ENCODE measurements around the gene TUFM.
"Not testable (repeated sequence)": the region's sequence is repeated elsewhere in the genome, so short reads cannot be mapped to it uniquely, and the experiment has no call there.

Gene TUFM

DNA sequence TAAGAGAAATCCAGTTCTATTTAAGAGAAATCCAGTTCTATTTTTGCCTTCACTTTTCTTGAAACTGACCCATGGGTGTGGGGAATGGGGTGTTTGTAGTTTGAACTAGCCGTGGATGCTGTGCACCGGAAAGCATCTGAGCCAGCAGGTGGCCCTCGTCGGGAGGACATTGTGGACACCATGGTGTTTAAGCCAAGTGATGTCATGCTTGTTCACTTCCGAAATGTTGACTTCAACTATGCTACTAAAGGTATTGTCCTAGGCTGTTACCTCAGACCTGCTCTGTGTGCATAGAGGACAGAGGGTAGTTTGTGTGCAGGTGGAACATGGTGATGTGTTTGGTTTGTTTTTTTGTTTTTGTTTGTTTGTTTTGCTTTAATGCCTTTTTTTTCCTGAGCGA, 20.0 kb downstream of the TUFM start:
- Mint-ChIP-seq H3K27me3 (no peaks in the 10 kb centered on the region), H3K36me3 (ENCODE audit: insufficient read depth) (peaks cover 77% of the 10 kb centered on the region), H3K4me1 (peaks cover 38% of the 10 kb centered on the region), H3K9me3 (no peaks in the 10 kb centered on the region), H3K4me3 (peak overlapping the region; percentile 43), H3K27ac (ENCODE audit: low read depth) (peak overlapping the region; percentile 82)
- ATAC-seq (replicated peaks; ENCODE audit: extremely low read depth, poor library complexity, severe bottlenecking) (no peak), DNase-seq (ENCODE audit: low spot score in 2 of 2) (no peak)

DNA sequence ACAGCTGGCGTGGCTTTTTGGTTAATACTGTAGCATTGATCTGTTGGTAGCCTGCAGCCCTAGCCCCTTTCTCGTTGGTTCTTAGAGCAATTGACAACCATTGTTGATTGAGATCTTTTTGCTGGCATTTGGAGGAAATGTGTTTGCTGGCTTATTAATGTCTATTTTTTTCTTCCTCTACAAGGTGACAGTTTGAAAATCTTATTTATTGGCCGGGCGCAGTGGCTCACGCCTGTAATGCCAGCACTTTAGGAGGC, 21.5 kb downstream of the TUFM start:
- Mint-ChIP-seq H3K36me3 (ENCODE audit: insufficient read depth) (peaks cover 68% of the 10 kb centered on the region), H3K27me3 (no peaks in the 10 kb centered on the region), H3K4me1 (peaks cover 32% of the 10 kb centered on the region), H3K9me3 (no peaks in the 10 kb centered on the region), H3K27ac (ENCODE audit: low read depth) (peak overlapping the region; percentile 99), H3K4me3 (peak overlapping the region; percentile 96)
- no peak for ATAC-seq (replicated peaks; ENCODE audit: extremely low read depth, poor library complexity, severe bottlenecking)
- no peak for DNase-seq (ENCODE audit: low spot score in 2 of 2)

DNA sequence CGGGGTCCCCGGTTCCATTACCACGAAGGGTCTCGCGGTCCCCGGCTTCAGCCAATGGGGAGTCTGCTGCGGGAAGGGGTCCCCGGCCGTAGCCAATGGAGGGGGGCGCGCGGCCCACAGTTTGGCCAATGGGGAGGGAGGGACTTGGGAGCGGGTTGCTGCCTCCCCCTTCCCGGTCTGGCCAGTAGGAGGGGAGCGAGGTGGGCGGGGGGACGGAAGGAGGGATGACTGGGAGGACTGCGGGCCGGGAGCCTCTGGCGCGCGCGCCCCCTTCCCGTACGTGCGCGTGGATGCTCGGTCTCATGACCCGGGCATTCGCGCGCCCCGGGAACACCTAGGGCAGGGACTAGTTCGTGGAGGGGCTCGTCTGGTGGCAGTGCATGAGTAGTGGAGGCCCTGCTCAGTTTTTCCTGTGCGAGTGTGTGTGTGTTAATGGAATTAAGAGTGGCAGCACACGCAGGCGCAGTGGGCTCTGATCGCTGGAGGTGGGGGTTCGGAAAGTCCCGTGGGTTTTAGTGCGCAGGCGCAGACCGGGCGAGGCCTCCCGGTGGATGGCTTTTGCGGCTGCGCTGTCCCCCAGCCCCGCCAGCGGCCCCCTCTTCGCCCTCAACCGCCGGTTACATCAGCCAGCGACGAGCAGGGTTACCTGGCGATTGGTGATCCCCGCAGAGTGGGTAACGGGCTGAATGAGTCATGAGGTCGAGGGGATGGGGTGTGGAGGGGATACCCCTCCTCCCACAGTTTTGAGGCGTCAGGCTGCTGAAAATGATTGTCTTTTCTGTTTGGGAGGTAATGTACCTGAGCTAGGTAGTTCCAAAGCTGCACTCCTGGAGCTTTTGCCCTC, 22.1 kb downstream of the TUFM start:
- Mint-ChIP-seq H3K27ac (ENCODE audit: low read depth) (peak overlapping the region; percentile 99), H3K9me3 (no peaks in the 10 kb centered on the region), H3K36me3 (ENCODE audit: insufficient read depth) (peaks cover 62% of the 10 kb centered on the region), H3K27me3 (no peaks in the 10 kb centered on the region), H3K4me1 (peaks cover 32% of the 10 kb centered on the region), H3K4me3 (peak overlapping the region; percentile 96)
- peak; percentile 53 for ATAC-seq (replicated peaks; ENCODE audit: extremely low read depth, poor library complexity, severe bottlenecking)
- peak; percentile 89 to 93 for DNase-seq (ENCODE audit: low spot score in 2 of 2)

DNA sequence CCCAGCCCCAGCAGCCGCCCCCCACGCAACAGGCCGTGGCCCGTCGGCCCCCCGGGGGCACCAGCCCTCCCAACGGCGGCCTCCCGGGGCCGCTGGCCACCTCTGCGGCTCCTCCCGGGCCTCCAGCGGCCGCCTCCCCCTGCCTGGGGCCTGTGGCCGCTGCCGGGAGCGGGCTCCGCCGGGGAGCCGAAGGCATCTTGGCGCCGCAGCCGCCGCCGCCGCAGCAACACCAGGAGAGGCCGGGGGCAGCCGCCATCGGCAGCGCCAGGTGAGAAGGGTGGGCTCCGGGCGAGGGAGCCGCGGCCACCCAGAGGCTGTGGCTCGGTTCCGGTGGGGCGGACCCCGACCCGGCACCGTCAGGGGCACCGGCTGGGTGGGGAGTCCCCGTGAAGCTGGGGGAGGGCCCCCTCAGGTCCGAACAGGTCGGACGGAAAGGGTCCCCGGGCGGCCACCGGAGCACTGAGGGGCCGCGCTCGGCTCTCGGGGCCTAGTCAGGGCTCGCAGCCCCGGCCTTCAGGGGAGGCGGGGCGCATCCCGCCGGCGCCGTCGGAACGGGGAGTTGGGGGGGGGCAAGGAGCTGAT, 22.8 kb downstream of the TUFM start:
- no peaks in the 10 kb centered on the region for H3K27me3 Mint-ChIP-seq
- peaks cover 56% of the 10 kb centered on the region for H3K36me3 Mint-ChIP-seq (ENCODE audit: insufficient read depth)
- peak overlapping the region; percentile 96 for H3K4me3 Mint-ChIP-seq
- DNase-seq (ENCODE audit: low spot score in 2 of 2) (peak in 1 of 2 donors; percentile 41), ATAC-seq (replicated peaks; ENCODE audit: extremely low read depth, poor library complexity, severe bottlenecking) (peak; percentile 16)
- peaks cover 32% of the 10 kb centered on the region for H3K4me1 Mint-ChIP-seq
- H3K27ac Mint-ChIP-seq (ENCODE audit: low read depth): peak overlapping the region; percentile 99
- H3K9me3 Mint-ChIP-seq: no peaks in the 10 kb centered on the region

DNA sequence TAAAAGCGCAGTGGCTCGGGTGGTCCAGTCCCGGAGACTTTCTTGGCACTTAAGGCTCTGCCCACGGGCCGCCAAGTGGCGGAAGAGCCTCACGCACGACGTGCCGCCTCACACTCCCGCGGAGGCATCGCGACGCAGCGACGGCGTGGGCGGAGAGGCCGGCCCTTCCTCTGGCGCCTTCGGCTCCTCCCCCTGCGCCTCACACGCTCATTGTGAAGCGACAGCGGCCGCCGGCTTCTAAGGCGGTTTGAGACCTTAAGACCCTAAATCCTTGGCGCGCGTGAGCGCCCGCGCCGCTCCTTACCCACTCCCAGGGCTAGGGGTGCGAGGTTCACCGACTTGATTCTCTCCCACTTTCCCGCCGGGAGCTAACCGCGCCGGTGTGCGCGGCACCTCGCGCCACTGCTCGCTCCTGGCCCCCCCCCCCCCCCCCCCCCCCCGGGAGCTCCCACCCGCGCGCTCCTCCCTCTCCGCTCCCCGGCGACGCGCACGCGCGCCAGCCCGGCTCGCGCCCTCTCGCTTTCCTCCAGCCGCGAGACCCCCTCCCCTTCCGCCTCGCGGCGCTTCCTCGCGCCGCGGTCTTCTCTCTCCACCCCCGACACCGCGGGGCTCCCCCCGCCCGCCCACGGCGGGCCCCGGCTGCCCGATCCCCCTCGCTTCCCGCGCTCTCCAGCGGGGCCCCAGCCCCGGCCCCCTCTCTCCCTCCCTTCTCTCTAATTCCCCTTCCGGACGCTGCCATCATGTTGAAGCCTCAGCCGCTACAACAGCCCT, 23.4 kb downstream of the TUFM start, which contains the start of gene ATXN2L:
TSS of gene ATXN2L (plus strand) at position 480 of the 771 bp plus-strand sequence. CDS start at position 741, 261 bp downstream.
- Mint-ChIP-seq H3K9me3 (no peaks in the 10 kb centered on the region), H3K36me3 (ENCODE audit: insufficient read depth) (peaks cover 50% of the 10 kb centered on the region), H3K4me3 (peak within 1 kb of the TSS; percentile 96)

DNA sequence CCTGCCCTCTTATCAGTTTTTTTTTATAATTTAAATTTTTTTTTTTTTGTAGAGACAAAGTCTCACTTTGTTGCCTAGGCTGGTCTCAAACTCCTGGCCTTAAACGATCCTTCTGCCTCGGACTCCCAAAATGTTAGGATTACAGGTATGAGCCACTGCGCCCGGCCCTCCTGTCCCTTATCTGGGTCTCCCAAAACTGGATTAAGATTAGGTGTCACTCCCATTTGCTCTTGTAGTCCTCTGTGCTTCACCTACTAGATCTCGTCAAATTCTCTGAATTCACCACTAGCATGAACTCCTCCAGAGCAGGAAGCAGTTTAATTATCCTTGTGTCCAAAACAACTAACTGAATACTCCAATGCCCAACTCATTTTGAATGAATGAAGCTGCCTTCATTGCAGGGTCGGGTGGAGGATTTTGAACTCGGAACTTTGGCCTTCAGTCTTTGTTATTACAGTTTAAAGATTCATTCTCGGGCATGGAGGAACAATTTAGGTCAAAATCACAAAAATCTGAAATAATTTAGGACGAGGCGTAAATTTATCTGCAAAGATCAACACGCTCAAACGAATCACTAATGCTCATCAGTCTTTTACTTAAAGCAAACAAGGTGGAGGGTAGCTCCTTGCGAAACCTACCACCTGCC, 24.2 kb downstream of the TUFM start:
- H3K4me1 Mint-ChIP-seq: peaks cover 32% of the 10 kb centered on the region
- no peaks in the 10 kb centered on the region for H3K27me3 Mint-ChIP-seq
- peak overlapping the region; percentile 96 for H3K4me3 Mint-ChIP-seq
- DNase-seq (ENCODE audit: low spot score in 2 of 2): no peak
- ATAC-seq (replicated peaks; ENCODE audit: extremely low read depth, poor library complexity, severe bottlenecking): no peak
- H3K9me3 Mint-ChIP-seq: no peaks in the 10 kb centered on the region
- peak overlapping the region; percentile 85 for H3K27ac Mint-ChIP-seq (ENCODE audit: low read depth)
- peaks cover 43% of the 10 kb centered on the region for H3K36me3 Mint-ChIP-seq (ENCODE audit: insufficient read depth)

More for the DNA sequence above, 23.4 kb downstream of the TUFM start, which contains the start of gene ATXN2L:
- Mint-ChIP-seq H3K27me3 (no peaks in the 10 kb centered on the region), H3K27ac (ENCODE audit: low read depth) (peak within 1 kb of the TSS; percentile 99), H3K4me1 (peaks cover 32% of the 10 kb centered on the region)
- DNase-seq (ENCODE audit: low spot score in 2 of 2): peak; percentile 88 to 90
- ATAC-seq (replicated peaks; ENCODE audit: extremely low read depth, poor library complexity, severe bottlenecking): peak; percentile 59

DNA sequence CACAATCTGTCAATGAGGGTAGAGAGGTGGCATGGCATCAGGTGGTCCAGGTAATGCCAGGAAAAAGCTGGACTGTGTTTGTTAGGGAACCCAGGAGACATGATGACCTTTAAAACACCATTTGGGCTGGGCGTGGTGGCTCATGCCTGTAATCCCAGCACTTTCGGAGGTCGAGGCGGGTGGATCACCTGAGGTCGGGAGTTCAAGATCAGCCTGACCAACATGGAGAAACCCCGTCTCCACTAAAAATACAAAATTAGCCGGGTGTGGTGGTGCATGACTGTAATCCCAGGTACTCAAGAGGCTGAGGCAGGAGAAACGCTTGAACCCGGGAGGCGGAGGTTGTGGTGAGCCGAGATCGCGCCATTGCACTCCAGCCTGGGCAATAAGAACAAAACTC, 25.6 kb downstream of the TUFM start:
- Mint-ChIP-seq H3K36me3 (ENCODE audit: insufficient read depth) (peaks cover 28% of the 10 kb centered on the region), H3K4me1 (peaks cover 22% of the 10 kb centered on the region)

DNA sequence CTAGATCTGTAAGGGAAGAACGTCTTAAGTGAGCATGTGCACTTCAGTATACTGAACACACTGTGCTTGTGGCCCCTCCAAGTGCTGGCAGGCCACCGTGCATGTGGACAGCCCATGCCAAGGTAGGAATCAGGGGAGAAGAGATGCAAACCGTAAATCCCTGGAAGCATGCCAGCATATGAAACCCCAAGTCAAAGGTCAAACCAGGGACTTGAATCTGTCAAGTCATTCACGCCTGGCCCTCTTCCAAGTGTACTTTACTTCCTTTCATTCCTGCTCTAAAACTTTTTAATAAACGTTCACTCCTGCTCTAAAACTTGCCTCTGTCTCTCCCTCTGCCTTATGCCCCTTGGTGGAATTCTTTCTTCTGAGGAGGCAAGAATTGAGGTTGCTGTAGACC, 26.1 kb downstream of the TUFM start:
- H3K27me3 Mint-ChIP-seq: no peaks in the 10 kb centered on the region
- H3K4me1 Mint-ChIP-seq: peaks cover 17% of the 10 kb centered on the region
- H3K27ac Mint-ChIP-seq (ENCODE audit: low read depth): no peak overlapping the region
- ATAC-seq (replicated peaks; ENCODE audit: extremely low read depth, poor library complexity, severe bottlenecking) (no peak), DNase-seq (ENCODE audit: low spot score in 2 of 2) (no peak)
- H3K36me3 Mint-ChIP-seq (ENCODE audit: insufficient read depth): peaks cover 25% of the 10 kb centered on the region
- no peaks in the 10 kb centered on the region for H3K9me3 Mint-ChIP-seq
- H3K4me3 Mint-ChIP-seq: no peak overlapping the region

More for the DNA sequence above, 25.6 kb downstream of the TUFM start:
- not testable (repeated sequence) for H3K27me3 Mint-ChIP-seq; ATAC-seq (replicated peaks; ENCODE audit: extremely low read depth, poor library complexity, severe bottlenecking); DNase-seq (ENCODE audit: low spot score in 2 of 2); H3K9me3 Mint-ChIP-seq; H3K27ac Mint-ChIP-seq (ENCODE audit: low read depth)
- H3K4me3 Mint-ChIP-seq: peak overlapping the region; percentile 96

DNA sequence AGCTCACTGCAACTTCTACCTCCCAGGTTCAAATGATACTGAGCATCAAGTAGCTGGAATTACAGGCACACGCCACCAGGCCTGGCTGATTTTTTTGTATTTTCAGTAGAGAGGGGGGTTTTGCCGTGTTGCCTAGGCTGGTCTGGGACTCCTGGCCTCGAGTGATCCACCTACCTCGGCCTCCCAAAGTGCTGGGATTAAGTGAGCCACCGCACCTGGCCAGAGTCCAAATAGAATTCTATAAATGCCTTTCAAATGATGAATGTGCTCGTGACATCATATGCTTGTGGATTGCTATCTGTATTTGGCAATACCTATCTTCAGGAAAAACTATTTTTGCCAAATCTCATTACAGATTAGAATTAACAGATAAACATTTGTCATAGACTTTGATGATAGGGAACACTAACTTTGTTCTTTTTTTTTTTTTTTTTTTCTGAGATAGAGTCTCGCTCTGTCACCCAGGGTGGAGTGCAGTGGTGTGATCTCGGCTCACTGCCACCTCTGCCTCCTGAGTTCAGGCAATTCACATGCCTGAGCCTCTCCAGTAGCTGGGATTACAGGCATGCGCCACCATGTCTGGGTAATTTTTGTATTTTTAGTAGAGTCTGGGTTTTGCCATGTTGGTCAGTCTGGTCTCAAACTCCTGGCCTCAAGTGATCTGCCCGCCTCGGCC, 38.6 kb downstream of the TUFM start:
- H3K4me3 Mint-ChIP-seq; H3K27ac Mint-ChIP-seq (ENCODE audit: low read depth); H3K9me3 Mint-ChIP-seq; ATAC-seq (replicated peaks; ENCODE audit: extremely low read depth, poor library complexity, severe bottlenecking); H3K36me3 Mint-ChIP-seq (ENCODE audit: insufficient read depth); H3K4me1 Mint-ChIP-seq; H3K27me3 Mint-ChIP-seq; DNase-seq (ENCODE audit: low spot score in 2 of 2): not testable (repeated sequence)

DNA sequence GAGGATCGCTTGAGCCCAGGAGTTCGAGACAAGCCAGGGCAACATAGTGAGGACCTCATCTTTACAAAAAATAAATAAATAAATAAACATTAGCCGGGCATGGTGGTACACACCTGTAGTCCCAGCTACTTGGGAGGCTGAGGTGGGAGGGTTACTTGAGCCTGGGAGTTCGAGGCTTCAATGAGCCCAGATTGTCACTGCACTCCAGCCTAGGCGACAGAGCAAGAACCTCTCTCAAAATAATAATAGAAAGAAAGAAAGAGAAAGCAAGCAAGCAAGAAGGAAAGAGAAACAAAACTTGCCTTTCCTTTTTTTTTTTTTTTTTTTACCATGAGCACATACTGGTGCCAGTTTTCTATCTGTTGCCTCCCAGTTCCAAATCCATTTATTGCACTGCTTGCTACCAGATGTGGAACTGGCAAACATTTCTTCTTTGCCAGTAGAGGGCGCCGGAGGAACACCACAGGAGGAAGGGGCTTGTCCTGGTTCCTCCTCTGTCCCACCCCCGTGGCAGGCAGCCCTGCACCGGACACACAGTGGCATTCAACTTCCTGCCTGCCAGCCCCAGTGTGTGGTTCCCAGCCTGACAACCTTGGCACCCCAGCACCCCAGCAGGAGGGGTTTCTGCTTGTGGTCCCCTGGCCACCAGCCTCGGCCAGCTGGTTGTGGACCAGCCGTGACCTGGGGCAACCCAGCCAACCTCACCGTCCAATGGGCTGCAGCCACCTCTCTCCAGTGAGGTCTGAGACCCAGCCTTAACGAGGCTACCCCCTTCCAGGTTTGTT, 43.7 kb downstream of the TUFM start:
- H3K27ac Mint-ChIP-seq (ENCODE audit: low read depth); H3K27me3 Mint-ChIP-seq; H3K4me1 Mint-ChIP-seq; H3K36me3 Mint-ChIP-seq (ENCODE audit: insufficient read depth); H3K9me3 Mint-ChIP-seq: not testable (repeated sequence)
- peak overlapping the region; percentile 40 for H3K4me3 Mint-ChIP-seq
- peak; percentile 44 to 45 for DNase-seq (ENCODE audit: low spot score in 2 of 2)
- ATAC-seq (replicated peaks; ENCODE audit: extremely low read depth, poor library complexity, severe bottlenecking): peak; percentile 78
